ENCODE results near the gene SEMA6A.

- TF ChIP-seq CTCF (IDR thresholded peaks at IDR 0.05) (no peak), POLR2A (IDR thresholded peaks at IDR 0.05) (no peak)
Observed at GRCh38 chr5:116484645-116485044, 90.0 kb downstream of the SEMA6A start.

Data from transverse colon (tissue), 3 donors.